Measurements from ENCODE around the gene MGARP.

DNA sequence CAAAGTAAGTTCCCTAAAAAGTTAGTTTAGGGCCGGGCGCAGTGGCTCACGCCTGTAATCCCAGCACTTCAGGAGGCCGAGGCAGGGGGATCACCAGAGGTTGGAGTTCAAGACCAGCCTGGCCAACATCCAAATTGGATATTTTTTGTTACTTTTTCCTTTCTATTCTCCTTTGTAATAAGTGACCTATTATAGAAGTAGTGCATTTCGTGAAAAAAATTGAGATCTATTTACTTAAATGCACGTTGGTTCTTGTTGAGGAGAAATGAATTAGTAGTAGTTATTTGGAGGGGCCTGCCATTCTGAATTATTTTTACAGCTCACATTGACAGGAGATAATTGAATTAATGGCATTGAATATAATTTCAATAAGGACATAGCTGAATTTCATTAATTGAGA lies 44.6 kb upstream of the MGARP start:
- TF ChIP-seq CTCF (IDR thresholded peaks at IDR 0.05) (no peak), POLR2A (IDR thresholded peaks at IDR 0.05) (no peak)
